Measurements from ENCODE around the gene SPATC1L. TPM values are rescaled to one million over a fixed set of nuclear protein-coding genes. Genes with fewer than 3 reads are reported as not detected.
"Not testable (repeated sequence)": the region's sequence is repeated elsewhere in the genome, so short reads cannot be mapped to it uniquely, and the experiment has no call there.

The SPATC1L gene
- total RNA-seq, 1 experiment from 2014 or later = 5.4 TPM

DNA sequence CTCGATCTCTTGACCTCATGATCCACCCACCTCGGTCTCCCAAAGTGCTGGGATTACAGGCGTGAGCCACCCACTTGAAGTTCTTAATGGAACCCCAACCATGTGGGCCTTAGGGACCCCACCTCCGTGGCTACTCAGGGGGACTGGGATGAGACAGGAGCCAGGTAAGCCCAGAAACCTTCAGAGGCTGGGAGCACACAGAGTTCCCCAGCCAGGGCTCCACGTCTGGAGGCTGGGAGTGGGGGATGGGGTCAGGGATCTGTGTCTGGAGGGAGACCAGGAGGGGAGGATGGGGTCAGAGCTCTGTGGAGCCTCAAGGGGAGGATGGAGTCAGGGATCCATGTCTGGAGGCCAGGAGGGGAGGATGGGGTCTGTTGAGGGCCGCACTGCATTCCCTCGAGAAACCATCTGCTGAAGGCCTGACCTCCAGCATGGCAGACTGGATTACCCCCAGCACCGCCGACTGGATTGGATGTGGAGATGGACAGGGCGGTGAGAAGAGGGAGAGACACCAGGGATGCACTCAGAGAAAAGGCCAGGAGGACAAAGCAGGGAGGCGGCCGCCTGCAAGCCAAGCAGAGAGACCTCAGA lies 26.8 kb downstream of the SPATC1L start:
- in situ Hi-C loops (cut with HindIII; ENCODE audit: low pct_unique_long_range_greater_than_20kb, low sequenced_read_pairs) = no loop called here

DNA sequence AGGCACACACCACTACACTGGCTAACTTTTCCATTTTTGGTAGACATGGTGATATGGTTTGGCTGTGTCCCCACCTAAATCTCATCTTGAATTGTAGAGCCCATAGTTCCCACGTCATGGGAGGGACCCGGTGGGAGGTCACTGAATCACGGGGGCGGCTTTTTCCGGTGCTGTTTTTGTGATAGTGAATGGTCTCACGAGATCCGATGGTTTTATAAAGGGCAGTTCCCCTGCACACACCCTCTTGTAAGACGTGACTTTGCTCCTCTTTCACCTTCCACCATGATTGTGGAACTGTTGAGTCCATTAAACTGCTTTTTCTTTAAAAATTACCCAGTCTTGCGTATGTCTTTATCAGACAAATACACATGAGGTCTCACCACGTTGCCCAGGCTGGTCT lies 27.6 kb downstream of the SPATC1L start:
- in situ Hi-C loops (cut with HindIII; ENCODE audit: low pct_unique_long_range_greater_than_20kb, low sequenced_read_pairs) = no loop called here
- DNase-seq (ENCODE audit: low read depth) = no peak

More for the DNA sequence above, 26.8 kb downstream of the SPATC1L start:
- DNase-seq (ENCODE audit: low read depth) = no peak

DNA sequence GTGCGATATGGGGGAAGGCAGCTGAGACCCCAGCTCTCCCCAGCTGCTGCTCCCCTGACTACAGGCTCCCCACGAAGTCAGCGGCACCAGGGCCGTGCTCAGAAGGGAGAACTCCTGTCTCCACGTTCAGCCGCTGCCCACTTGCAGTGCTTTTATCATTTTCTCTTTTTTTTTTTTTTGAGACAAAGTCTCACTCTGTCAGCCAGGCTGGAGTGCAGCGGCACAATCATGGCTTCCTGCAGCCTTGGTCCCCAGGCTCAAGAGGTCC lies 27.9 kb downstream of the SPATC1L start:
- in situ Hi-C loops (cut with HindIII; ENCODE audit: low pct_unique_long_range_greater_than_20kb, low sequenced_read_pairs) = no loop called here
- DNase-seq (ENCODE audit: low read depth) = no peak

DNA sequence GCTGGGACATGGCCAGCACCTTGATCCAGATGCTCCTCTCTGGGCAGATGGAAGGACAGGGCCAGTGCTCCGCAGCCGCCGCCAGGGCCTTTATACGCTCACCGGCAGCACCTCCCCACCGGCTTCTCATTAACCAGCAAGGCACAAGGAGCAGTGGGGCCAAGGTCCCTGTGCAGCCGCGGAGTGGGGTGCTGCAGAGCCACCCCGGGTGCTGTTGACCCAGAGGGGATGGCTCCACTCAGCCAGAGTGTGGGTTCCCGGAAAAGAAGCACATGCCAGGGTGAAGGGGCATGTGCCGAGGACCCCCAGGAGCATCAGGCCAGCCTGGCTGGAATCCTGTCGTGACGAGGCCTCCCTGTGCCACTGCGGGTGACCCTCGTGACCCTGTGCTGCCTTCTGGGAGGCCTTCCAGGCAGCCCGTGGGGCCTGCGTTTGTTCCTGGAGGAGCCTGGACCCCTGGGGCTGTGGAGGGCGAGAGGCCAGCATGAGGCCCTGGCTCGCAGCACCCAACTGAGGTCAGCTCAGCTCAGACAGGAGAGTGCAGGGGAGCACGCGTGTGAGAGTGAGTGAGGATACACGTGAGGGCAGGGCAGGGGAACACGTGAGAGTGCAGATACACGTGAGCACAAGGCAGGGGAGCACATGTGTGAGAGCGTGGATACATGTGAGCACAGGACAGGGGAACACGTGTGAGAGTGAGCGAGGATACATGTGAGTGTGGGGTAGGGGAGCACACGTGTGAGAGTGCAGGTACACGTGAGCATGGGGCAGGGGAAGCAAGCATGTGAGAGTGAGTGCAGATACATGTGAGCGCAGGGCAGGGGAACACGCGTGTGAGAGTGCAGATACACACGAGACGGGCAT lies 28.5 kb downstream of the SPATC1L start, which contains the start of gene FTCD:
TSS of gene FTCD (minus strand) at position 66 of the 864 bp plus-strand sequence. CDS start at position 10, 56 bp downstream.
- in situ Hi-C loops (cut with HindIII; ENCODE audit: low pct_unique_long_range_greater_than_20kb, low sequenced_read_pairs) = no loop called here
- DNase-seq (ENCODE audit: low read depth) = no peak

DNA sequence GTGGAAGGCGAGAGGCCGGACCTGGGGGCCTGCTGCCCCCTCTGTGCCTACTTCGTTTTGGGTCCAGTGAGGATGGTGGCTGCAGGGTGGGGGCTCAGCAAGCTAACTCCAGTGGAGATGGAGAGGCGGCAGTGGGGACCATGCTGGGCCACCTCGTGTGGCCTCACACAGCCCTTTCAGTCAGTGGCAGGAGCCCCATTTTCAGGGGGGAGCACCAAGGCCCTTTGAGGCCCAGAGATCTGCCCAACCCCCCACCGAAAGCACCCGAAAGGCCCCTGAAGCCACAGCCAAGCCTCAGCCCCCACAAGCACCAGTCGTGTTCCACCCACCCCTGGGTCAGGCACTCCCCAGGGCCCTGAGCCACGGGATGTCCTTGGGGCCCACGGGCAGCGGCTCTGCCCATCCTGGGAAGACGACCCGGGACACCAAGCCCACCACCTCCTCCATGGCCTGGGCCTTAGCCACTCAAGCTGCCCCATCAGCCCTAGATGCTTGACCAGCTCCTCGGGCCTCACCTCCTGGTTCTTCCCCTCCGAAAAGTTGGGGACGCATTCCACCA lies 29.2 kb downstream of the SPATC1L start:
- DNase-seq (ENCODE audit: low read depth) = no peak
- in situ Hi-C loops (cut with HindIII; ENCODE audit: low pct_unique_long_range_greater_than_20kb, low sequenced_read_pairs) = no loop called here

DNA sequence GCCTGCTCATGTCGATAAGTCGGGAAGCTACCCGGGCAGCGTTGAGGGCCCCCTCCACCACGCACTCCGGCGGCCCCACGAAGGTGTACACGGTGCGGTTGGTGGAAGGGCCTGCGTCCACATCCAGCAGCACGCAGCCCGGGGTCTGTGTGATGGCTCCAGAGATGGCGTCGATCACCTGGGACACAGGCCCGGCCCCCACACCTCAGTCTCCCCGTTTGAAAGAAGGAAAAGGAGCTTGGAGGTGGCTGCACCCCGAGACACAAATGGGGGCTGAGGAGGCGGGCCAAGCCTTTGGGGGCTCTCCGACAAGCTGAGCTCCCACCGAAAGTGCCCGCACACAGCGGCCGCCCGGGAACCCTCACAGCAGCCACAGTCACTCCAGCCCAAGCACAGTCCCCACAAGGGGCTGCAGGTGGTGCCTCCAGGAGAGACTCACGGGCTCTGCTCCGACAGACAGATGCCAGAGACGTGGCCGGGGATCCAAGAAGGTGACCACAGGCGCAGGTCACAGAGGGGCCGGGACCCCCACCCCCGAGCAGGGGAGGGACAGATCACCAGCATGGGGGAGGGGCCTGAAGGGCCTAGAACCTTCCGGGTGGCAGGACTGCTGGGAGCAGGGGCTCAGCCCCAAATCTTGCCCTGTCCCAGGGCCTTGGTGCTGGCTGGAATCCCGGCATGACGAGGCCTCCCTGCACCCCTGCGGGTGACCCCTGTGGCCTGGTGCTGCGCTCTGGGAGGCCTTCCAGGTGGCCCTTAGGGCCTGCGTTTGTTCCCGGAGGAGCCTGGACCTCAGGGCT lies 29.9 kb downstream of the SPATC1L start:
- in situ Hi-C loops (cut with HindIII; ENCODE audit: low pct_unique_long_range_greater_than_20kb, low sequenced_read_pairs) = no loop called here
- DNase-seq (ENCODE audit: low read depth) = no peak

DNA sequence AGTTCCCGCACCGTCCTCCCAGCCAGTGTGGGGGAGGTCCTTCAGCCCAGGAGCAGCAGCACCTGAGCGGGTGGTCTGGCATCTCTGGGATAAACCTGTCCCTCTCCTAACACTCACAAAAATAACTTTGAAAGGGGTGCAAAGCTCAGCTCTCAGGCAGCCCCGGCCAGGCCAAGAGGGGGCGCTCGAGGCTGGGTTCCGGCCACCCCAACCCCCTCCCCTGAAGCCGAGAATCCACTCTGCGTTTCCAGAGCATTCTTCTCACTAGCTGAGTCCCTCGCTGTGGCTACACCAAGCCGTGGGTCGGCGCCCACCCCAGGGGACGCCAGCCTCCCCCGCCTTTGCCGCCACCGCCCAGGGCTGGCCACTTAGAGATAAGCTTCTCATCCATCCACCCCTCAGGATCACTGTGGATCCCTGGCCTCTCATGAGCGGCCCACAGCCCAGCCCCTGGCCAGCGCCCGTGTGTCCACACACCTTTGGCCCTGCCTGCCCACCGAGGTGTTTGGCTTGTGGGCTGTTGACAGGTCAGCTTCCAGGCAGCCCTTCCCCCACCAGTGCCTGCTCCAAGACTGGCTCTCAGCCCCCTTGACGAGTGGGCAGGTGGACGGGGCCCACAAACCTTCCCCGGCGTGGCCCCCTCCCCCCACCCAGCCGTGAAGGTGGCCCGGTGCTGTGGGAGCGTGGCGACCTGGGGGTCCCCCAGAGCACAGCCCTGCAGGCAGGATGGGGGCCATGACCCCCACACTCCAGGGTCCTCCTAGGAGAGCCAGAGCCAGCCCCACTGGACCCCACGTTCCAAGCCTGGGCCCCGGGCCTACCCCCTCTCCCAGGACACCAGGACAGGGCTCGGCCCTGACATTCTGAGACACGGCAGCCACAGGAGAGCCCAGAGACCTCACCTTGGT lies 30.8 kb downstream of the SPATC1L start:
- in situ Hi-C loops (cut with HindIII; ENCODE audit: low pct_unique_long_range_greater_than_20kb, low sequenced_read_pairs) = no loop called here
- no peak for DNase-seq (ENCODE audit: low read depth)

DNA sequence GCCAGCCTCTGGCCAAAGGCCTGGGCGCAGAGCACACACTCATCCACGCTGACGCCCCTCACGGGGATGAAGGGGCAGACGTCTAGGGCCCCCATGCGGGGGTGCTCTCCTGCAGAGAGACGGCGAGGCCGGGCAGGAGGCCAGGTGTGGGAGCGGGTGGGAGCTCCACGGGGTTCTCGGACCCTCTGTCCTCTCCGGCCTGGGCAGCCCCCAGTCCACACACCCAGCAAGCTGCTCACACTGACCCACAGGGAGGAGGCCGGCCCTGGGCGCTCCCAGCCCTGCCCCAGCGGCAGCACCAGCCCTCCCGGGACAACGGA lies 31.4 kb downstream of the SPATC1L start:
- no peak for DNase-seq (ENCODE audit: low read depth)
- in situ Hi-C loops (cut with HindIII; ENCODE audit: low pct_unique_long_range_greater_than_20kb, low sequenced_read_pairs) = no loop called here

DNA sequence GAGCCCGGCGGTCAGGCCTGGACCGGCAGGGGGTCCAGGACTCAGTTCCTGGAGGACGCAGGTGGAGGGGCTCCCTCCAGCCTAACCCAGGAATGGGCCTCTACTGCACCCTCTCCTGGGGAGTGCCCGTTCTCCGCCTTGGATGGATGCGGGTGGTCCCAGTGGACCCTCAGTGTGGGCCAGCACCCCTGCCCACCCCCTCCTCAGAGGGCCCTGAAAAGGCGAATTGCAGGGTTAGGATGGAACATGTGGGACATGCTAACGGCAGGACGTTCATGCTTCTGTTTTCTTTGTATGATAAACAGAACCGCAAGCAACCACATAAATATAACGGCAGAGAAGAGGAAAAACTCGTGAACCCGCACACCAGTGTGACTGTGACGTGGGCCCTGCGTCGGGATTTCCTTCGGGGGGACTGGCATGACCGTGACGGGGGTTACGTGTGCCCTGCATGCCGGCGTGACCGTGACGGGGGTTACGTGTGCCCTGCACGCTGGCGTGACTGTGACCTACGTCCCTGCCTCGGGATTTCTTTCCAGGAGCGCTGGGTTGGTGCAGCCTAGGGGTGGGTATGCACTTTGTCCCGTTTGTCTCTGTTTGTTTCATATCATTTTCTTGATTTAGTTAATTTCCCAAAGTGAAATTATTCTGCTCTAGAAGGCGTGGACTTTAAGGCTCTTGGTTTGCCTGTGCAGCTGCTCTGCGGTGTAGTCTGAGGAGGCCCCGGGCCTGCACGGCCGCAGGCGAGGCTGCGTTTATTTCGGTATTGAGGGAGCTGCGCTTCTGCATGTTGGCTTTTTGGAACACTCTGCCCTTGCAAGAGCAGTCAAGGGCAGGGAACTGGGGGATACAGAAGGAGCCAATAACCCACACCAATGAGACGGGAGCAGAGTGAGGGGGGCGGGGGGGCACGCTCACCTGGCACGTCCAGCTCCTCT lies 32.0 kb downstream of the SPATC1L start:
- in situ Hi-C loops (cut with HindIII; ENCODE audit: low pct_unique_long_range_greater_than_20kb, low sequenced_read_pairs) = no loop called here

DNA sequence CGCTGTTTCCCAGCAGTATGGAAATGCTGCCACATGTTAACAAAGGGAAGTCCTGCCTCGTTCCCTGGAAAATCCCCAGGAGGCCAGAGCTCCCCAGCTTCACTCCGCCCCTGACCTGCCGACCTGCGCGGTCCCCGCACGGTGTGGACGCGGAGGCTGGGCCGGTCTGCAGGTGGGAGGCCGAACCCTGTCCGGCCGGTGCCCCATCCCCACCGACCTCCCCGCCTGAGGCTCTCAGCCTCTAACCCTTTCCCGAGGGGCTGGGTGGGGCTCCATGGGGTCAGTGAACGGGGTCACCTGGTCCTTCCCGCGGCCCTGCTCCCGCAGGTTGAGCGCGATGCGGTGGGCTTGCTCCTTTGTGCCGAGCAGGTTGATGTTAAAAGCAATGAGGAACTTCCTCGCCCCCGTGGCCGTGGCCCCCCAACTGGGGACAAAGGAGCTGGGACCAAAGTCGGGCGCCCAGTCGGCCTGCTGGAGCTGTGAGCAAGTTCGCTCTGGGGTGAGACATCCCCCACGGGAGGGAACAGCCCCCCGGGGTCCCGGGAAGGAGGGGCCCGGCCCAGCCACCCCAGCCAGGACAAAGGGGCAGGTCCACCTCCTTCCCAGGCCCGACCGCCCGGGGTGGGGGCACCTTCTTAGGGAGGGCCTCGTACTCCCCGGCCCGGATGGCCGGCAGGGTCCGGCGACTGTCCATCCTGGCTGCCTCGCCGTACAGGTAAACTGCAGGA lies 32.8 kb downstream of the SPATC1L start:
- no peak for DNase-seq (ENCODE audit: low read depth)
- in situ Hi-C loops (cut with HindIII; ENCODE audit: low pct_unique_long_range_greater_than_20kb, low sequenced_read_pairs) = no loop called here

More for the DNA sequence above, 32.0 kb downstream of the SPATC1L start:
- DNase-seq (ENCODE audit: low read depth) = no peak

DNA sequence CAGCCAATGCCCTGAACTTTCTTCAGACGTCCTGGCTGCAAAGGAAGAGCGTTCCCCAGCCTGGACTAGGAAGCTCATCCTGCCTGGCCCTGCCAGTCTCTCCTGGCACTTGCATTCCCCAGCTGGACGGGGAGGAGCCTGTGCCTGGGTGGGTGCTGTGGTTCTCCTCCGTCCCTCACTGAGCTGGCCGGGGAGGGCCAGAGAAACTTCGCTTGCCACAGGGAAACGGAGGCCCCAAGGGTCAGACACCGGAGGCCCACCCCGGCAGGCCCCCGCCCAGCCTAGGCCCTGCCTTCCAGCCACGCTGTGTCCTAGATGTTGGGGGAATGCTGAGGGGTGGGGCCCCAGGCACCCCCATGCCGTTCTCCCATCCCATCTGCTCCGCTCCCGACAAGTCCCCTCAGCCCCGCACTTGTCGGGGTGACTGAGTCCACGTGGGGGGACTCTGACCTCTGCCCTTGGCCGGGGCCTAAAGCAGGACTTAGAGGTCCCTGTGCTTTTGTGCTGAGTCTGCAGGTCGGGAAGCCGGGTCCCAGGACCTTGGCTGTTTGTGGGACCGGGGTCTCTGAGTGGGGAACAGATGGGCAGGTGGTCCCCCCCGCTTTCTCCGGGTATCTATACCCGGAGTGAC lies 33.7 kb downstream of the SPATC1L start:
- no peak for DNase-seq (ENCODE audit: low read depth)
- in situ Hi-C loops (cut with HindIII; ENCODE audit: low pct_unique_long_range_greater_than_20kb, low sequenced_read_pairs) = no loop called here

DNA sequence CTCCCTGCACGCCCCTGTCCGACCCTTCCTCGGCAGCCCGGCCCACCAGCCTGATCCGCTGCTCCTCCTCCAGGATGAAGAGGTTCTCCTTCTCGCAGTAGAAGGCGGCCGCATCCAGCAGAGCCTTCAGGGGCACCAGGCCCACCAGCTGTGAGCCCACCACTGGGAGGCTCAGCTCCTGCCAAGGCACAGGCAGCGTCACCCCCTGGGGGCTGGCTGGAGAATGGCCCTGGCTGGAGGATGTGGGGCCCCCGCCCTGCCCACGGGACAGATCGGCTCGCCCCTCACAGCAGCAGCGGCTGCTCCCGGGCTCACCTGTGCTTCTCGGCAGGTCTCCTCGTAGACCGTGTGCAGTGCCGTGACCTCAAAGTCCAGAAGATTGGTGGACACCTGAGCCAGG lies 34.2 kb downstream of the SPATC1L start:
- no peak for DNase-seq (ENCODE audit: low read depth)
- in situ Hi-C loops (cut with HindIII; ENCODE audit: low pct_unique_long_range_greater_than_20kb, low sequenced_read_pairs) = no loop called here

DNA sequence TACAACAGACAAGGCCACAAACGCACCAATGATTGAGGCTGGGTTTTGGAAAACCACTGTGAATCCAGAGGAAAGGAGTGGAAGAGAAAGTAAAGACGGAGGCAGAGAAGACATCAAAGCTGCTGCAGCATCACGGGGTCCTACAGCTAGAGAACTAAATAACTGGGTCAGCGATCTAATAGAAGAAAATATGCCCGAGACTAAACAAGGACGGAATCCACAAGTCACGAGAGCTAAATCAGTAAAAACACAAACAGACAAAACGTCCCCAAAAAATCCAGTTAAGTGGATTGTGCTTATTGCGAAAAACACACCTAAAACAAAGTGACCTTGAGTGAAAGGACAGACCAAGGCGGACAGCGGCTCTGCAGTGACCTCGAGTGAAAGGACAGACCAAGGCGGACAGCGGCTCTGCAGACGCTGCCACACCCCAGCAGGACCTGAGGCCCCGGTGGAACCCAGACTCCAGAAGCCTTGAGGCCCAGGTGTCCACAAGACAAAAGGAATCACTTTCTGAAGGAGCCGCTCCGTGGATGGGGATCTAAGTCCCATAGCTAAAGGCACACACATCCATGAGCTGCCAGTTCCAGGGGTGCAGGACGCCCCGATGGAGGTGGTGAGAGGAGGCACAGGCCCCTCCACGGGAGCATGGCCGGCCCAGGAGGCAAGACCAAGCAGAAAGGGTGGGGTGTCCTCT lies 34.9 kb downstream of the SPATC1L start:
- in situ Hi-C loops (cut with HindIII; ENCODE audit: low pct_unique_long_range_greater_than_20kb, low sequenced_read_pairs) = no loop called here
- DNase-seq (ENCODE audit: low read depth) = no peak

DNA sequence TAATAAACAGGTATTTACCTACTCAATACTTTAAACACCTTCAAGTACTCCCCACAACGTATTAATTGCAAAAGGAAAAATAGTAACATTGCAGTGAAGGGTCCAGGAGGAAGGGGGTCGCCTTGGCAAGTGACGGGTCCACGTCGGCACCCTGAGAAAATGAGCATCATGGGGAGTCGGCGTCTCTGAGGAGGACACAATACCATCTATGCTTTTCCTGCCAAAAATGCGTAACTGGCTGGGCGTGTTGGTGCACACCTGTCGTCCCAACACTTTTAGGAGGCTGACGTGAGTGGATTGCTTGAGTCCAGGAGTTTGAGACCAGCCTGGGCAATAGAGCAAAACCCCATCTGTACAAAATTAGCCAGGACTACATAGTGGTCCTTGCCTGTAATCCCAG lies 36.2 kb downstream of the SPATC1L start:
- in situ Hi-C loops (cut with HindIII; ENCODE audit: low pct_unique_long_range_greater_than_20kb, low sequenced_read_pairs) = no loop called here
- DNase-seq (ENCODE audit: low read depth) = no peak

DNA sequence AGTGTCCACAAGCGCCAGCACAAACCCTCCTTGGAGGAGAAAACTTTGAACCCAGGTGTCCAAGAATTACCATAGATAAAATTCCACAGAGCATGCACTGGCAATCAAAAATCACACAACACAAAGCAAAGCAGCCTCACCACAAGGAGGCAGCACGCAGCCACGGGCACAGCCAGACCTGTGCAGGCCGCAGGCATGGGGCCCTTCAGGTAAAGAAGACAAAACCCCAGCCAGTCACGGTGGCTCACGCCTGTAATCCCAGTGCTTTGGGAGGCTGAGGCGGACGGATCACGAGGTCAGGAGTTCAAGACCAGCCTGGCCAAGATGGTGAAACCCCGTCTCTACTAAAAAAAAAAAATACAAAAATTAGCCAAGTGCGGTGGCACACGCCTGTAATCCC lies 36.8 kb downstream of the SPATC1L start:
- DNase-seq (ENCODE audit: low read depth) = peak; percentile 31
- in situ Hi-C loops (cut with HindIII; ENCODE audit: low pct_unique_long_range_greater_than_20kb, low sequenced_read_pairs) = not testable (repeated sequence)

DNA sequence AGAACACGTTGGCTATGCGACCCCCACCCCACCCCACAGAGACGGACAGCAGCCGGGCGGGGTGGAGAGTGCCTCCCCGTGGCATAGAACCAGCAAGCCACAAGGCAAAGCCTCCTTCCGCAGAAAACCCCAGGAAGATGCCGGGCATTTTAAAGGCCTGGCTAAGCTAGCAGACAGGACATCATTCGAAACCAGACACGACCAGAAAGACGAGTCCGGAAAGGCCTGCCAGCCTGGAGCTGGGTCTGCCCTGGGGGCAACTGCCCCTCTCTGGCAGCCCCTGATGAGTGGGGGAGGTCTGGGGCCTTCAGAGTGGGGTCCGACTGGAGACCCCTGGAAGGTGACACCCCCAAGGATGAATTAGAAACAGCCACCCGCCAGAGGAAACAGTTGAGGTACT lies 37.4 kb downstream of the SPATC1L start:
- in situ Hi-C loops (cut with HindIII; ENCODE audit: low pct_unique_long_range_greater_than_20kb, low sequenced_read_pairs) = no loop called here
- no peak for DNase-seq (ENCODE audit: low read depth)
